ENCODE data around the gene EML6.

The EML6 gene

GRCh38 chr2:54805255-54805654 is 81.8 kb downstream of the EML6 start:
- Histone ChIP-seq H3K9me3 (ENCODE audit: severe bottlenecking) (no peaks in the 10 kb centered on the region), H3K36me3 (no peaks in the 10 kb centered on the region), H3K27ac (no peak overlapping the region), H3K27me3 (ENCODE audit: insufficient read depth, low read depth, severe bottlenecking) (no peaks in the 10 kb centered on the region), H3K4me3 (ENCODE audit: low read depth, low read length) (no peak overlapping the region)
- DNase-seq = no peak
- no peak for TF ChIP-seq CTCF (IDR thresholded peaks at IDR 0.05; ENCODE audit: low read depth, low read length)

GRCh38 chr2:54806975-54807374 is 83.5 kb downstream of the EML6 start:
- TF ChIP-seq CTCF (IDR thresholded peaks at IDR 0.05; ENCODE audit: low read depth, low read length) = no peak
- H3K36me3 ChIP-seq = no peaks in the 10 kb centered on the region
- DNase-seq = no peak
- no peak overlapping the region for H3K4me3 ChIP-seq (ENCODE audit: low read depth, low read length)
- no peaks in the 10 kb centered on the region for H3K27me3 ChIP-seq (ENCODE audit: insufficient read depth, low read depth, severe bottlenecking)
- H3K27ac ChIP-seq = no peak overlapping the region
- no peaks in the 10 kb centered on the region for H3K9me3 ChIP-seq (ENCODE audit: severe bottlenecking)

- no peaks in the 10 kb centered on the region for H3K9me3 ChIP-seq (ENCODE audit: severe bottlenecking)
- H3K4me3 ChIP-seq (ENCODE audit: low read depth, low read length) = no peak overlapping the region
- H3K27me3 ChIP-seq (ENCODE audit: insufficient read depth, low read depth, severe bottlenecking) = no peaks in the 10 kb centered on the region
- no peaks in the 10 kb centered on the region for H3K36me3 ChIP-seq
- no peak for DNase-seq
- no peak overlapping the region for H3K27ac ChIP-seq
- no peak for TF ChIP-seq CTCF (IDR thresholded peaks at IDR 0.05; ENCODE audit: low read depth, low read length)
Measured at GRCh38 chr2:54808661-54809060, 85.2 kb downstream of the EML6 start.

- TF ChIP-seq CTCF (IDR thresholded peaks at IDR 0.05; ENCODE audit: low read depth, low read length) = no peak
- no peak overlapping the region for H3K4me3 ChIP-seq (ENCODE audit: low read depth, low read length)
- H3K27ac ChIP-seq = no peak overlapping the region
- H3K9me3 ChIP-seq (ENCODE audit: severe bottlenecking) = no peaks in the 10 kb centered on the region
- no peak for DNase-seq
- no peaks in the 10 kb centered on the region for H3K36me3 ChIP-seq
- H3K27me3 ChIP-seq (ENCODE audit: insufficient read depth, low read depth, severe bottlenecking) = no peaks in the 10 kb centered on the region
Measured at GRCh38 chr2:54809819-54810218, 86.4 kb downstream of the EML6 start.

- Histone ChIP-seq H3K4me3 (ENCODE audit: low read depth, low read length) (no peak overlapping the region), H3K27me3 (ENCODE audit: insufficient read depth, low read depth, severe bottlenecking) (no peaks in the 10 kb centered on the region), H3K9me3 (ENCODE audit: severe bottlenecking) (no peaks in the 10 kb centered on the region), H3K27ac (no peak overlapping the region), H3K36me3 (no peaks in the 10 kb centered on the region)
- no peak for TF ChIP-seq CTCF (IDR thresholded peaks at IDR 0.05; ENCODE audit: low read depth, low read length)
- no peak for DNase-seq
Measured at GRCh38 chr2:54810246-54810645, 86.8 kb downstream of the EML6 start.

GRCh38 chr2:54813584-54813983 is 90.1 kb downstream of the EML6 start:
- H3K27ac ChIP-seq = no peak overlapping the region
- no peaks in the 10 kb centered on the region for H3K36me3 ChIP-seq
- H3K27me3 ChIP-seq (ENCODE audit: insufficient read depth, low read depth, severe bottlenecking) = no peaks in the 10 kb centered on the region
- no peaks in the 10 kb centered on the region for H3K9me3 ChIP-seq (ENCODE audit: severe bottlenecking)
- no peak for DNase-seq
- no peak for TF ChIP-seq CTCF (IDR thresholded peaks at IDR 0.05; ENCODE audit: low read depth, low read length)
- no peak overlapping the region for H3K4me3 ChIP-seq (ENCODE audit: low read depth, low read length)
